ENCODE measurements around the gene NTRK3.

DNA sequence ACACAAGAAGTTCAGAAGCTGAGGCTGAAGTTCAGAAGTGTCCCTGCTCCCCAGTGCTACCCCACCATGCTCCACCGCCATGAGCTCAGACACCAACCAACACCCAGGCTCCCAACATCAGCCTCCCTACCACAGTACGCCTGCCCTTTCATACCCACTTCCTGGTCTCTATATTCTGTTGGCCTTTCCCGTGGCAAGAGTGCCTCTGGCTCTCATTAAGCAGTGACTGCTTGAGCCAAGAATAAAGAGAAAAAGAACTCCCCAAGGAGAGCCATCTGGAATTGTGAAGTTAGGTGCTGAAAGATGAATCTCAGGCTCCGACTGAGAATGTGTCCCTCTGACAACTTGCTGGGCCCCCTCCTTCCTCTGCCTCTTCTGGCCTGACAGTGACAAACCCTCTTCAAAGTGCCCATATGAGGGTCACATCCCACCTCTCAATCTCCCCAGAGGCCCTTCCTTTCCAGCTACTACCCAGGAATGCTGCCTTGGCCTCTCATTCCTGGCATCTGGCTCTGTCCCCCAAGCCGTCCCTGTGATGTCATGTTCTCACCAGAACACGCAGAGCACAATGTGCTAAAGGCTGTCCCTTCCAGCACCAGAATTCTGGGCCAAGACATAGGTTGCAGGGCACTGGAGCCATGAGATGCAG lies 306.8 kb downstream of the NTRK3 start:
- TF ChIP-seq, protein P1, sequence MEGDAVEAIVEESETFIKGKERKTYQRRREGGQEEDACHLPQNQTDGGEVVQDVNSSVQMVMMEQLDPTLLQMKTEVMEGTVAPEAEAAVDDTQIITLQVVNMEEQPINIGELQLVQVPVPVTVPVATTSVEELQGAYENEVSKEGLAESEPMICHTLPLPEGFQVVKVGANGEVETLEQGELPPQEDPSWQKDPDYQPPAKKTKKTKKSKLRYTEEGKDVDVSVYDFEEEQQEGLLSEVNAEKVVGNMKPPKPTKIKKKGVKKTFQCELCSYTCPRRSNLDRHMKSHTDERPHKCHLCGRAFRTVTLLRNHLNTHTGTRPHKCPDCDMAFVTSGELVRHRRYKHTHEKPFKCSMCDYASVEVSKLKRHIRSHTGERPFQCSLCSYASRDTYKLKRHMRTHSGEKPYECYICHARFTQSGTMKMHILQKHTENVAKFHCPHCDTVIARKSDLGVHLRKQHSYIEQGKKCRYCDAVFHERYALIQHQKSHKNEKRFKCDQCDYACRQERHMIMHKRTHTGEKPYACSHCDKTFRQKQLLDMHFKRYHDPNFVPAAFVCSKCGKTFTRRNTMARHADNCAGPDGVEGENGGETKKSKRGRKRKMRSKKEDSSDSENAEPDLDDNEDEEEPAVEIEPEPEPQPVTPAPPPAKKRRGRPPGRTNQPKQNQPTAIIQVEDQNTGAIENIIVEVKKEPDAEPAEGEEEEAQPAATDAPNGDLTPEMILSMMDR (IDR thresholded peaks at IDR 0.05), result no peak
- TF ChIP-seq POLR2A (IDR thresholded peaks at IDR 0.05), result no peak
